Measurements from ENCODE around the gene PLXNA1.

DNA sequence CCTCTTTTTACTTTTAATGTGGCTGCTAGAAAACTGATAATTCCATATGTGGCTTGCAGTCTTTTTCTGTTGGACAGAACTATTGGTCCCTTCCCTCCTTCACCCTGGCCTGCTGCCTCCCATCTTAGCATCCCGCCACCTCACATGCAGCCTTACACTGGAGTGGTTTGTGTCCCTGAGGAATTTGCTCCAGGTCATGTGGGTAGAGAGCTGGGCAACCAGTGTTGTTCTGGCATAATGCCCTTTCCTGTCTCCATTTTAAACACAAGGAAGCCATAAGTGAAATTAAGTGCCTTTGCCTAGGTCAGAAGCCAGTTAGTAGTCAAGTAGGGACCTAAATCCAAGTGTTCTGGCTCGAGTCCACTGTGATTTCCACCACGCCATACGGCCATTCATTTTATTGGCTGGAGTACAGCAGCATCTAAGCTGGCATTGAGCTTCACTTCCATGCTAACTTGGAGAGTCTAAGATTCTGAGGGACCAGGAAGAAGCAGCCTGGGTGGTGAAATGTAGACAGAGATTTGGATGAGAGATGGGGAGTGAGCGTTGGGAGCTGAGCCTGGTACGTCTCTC lies 46.0 kb upstream of the PLXNA1 start:
- TF ChIP-seq CTCF (IDR thresholded peaks at IDR 0.05 in 2 of 3, conservative IDR thresholded peaks at IDR 0.05 in 1 of 3; ENCODE audit: borderline replicate concordance in 1 of 3, insufficient read depth in 1 of 3, low read depth in 2 of 3, low read length in 2 of 3) (no peak), EZH2phosphoT487 (IDR thresholded peaks at IDR 0.05; ENCODE audit: borderline replicate concordance) (no peak)
